Caco-2 (cell line): Measurements from ENCODE around the gene MS4A6A. TPM values are rescaled to one million over a fixed set of nuclear protein-coding genes. Genes with fewer than 3 reads are reported as not detected.
"Not testable (repeated sequence)": the region's sequence is repeated elsewhere in the genome, so short reads cannot be mapped to it uniquely, and the experiment has no call there.

Source experiments
- BruUV-seq: library from RNA; stranded (reverse); fragments of 400-500 nt; replicated peaks from 2 replicates; lab custom pipeline; 2021; lab: Mats Ljungman, UMichigan
- CTCF ChIA-PET: fragments of 300-600 bp; sonication (Branson Sonifier 250); formaldehyde crosslinking; loops from one replicate; lab custom pipeline; 2022; ENCODE audit warnings: antibody characterized with exemption; lab: Charles Lee
- POLR2A ChIA-PET: fragments of 300-600 bp; sonication (Branson Sonifier 250); formaldehyde crosslinking; loops from one replicate; lab custom pipeline; 2022; ENCODE audit warnings: antibody characterized with exemption; lab: Charles Lee
- DNase-seq, 2 experiments: peaks; one replicate each; pipeline versions ENCODE4 v3.0.0 to v3.0.0-alpha.2; 2020 to 2022
- H3K27me3 ChIP-seq: replicated peaks from 2 replicates; pipeline ENCODE4 v1.6.0; 2011; ENCODE audit warnings: low read length; ENCODE audit not compliant: control insufficient read depth, insufficient read depth
- H3K36me3 ChIP-seq: 2 replicates; pipeline ENCODE4 v1.5.1; 2011; ENCODE audit warnings: low read length; ENCODE audit not compliant: control insufficient read depth, insufficient read depth
- H3K4me1 ChIP-seq: fragments of 250-450 bp; sonication (Bioruptor Pico); 2 replicates; pipeline ENCODE4 v1.5.1; 2020; ENCODE audit warnings: mild to moderate bottlenecking
- H3K4me3 ChIP-seq: 2 replicates; pipeline ENCODE4 v1.5.1; 2011; ENCODE audit warnings: low read depth, mild to moderate bottlenecking, control low read depth, low read length
- H3K9me3 ChIP-seq: fragments of 250-450 bp; sonication (Bioruptor Pico); 2 replicates; pipeline ENCODE4 v1.5.1; 2020; ENCODE audit warnings: mild to moderate bottlenecking, moderate library complexity
- H3K27ac Mint-ChIP-seq: one replicate; pipeline ENCODE4 v1.8.0; 2022; ENCODE audit warnings: mixed read lengths; ENCODE audit not compliant: unreplicated experiment
- H3K27me3 Mint-ChIP-seq: one replicate; pipeline ENCODE4 v1.8.0; 2022; ENCODE audit warnings: mixed read lengths; ENCODE audit not compliant: insufficient read depth, unreplicated experiment
- H3K36me3 Mint-ChIP-seq: one replicate; pipeline ENCODE4 v1.8.0; 2022; ENCODE audit warnings: mild to moderate bottlenecking, mixed read lengths; ENCODE audit not compliant: insufficient read depth, unreplicated experiment
- H3K4me1 Mint-ChIP-seq: one replicate; pipeline ENCODE4 v1.8.0; 2022; ENCODE audit warnings: low read depth, mixed read lengths; ENCODE audit not compliant: unreplicated experiment
- H3K4me3 Mint-ChIP-seq: one replicate; pipeline ENCODE4 v1.8.0; 2022; ENCODE audit warnings: mild to moderate bottlenecking, moderate library complexity, mixed read lengths; ENCODE audit not compliant: unreplicated experiment
- H3K9me3 Mint-ChIP-seq: one replicate; pipeline ENCODE4 v1.8.0; 2022; ENCODE audit warnings: mixed read lengths; ENCODE audit not compliant: unreplicated experiment
- intact Hi-C: fragments of 100-400 bp; cut with micrococcal nuclease; formaldehyde crosslinking; loops from one replicate; pipeline ENCODE4 v1.10.0; 2022; ENCODE audit not compliant: unreplicated experiment
- total RNA-seq: library from RNA; stranded (reverse); gene quantifications from 2 replicates; pipeline ENCODE4 v1.2.3, GENCODE V29; 2022
- TF ChIP-seq, protein P1 (sequence below), 2 experiments: fragments of 200-600 bp in 1 of 2; IDR thresholded peaks; 1 replicate in 1 of 2; 2 replicates in 1 of 2; pipeline versions ENCODE4 v1.5.1 to v1.8.0; 2011 to 2022; ENCODE audit warnings: antibody characterized with exemption in 1 of 2, control low read depth in 1 of 2, inconsistent platforms in 1 of 2, low read depth in 1 of 2, low read length in 1 of 2, mild to moderate bottlenecking in 1 of 2, moderate library complexity in 1 of 2; ENCODE audit not compliant: insufficient read depth in 1 of 2, severe bottlenecking in 1 of 2, unreplicated experiment in 1 of 2

MS4A6A gene
- total RNA-seq, 1 experiment from 2014 or later, result not detected

- H3K36me3 ChIP-seq, result no peaks in the 10 kb centered on the region
- no peaks in the 10 kb centered on the region for H3K27me3 ChIP-seq
- H3K36me3 Mint-ChIP-seq, result no peaks in the 10 kb centered on the region
- peak; percentile 58 to 75 for DNase-seq
- intact Hi-C loops, result loop anchor here (1.0 kb wide), 2 partner anchors 25 to 371 kb away; no protein-coding TSS in a partner anchor
- H3K9me3 ChIP-seq, result no peaks in the 10 kb centered on the region
- no peaks in the 10 kb centered on the region for H3K4me1 Mint-ChIP-seq
- TF ChIP-seq, protein P1, sequence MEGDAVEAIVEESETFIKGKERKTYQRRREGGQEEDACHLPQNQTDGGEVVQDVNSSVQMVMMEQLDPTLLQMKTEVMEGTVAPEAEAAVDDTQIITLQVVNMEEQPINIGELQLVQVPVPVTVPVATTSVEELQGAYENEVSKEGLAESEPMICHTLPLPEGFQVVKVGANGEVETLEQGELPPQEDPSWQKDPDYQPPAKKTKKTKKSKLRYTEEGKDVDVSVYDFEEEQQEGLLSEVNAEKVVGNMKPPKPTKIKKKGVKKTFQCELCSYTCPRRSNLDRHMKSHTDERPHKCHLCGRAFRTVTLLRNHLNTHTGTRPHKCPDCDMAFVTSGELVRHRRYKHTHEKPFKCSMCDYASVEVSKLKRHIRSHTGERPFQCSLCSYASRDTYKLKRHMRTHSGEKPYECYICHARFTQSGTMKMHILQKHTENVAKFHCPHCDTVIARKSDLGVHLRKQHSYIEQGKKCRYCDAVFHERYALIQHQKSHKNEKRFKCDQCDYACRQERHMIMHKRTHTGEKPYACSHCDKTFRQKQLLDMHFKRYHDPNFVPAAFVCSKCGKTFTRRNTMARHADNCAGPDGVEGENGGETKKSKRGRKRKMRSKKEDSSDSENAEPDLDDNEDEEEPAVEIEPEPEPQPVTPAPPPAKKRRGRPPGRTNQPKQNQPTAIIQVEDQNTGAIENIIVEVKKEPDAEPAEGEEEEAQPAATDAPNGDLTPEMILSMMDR (IDR thresholded peaks at IDR 0.05; ENCODE audit: insufficient read depth in 1 of 2, low read depth in 1 of 2, low read length in 1 of 2, severe bottlenecking in 1 of 2, unreplicated experiment in 1 of 2), result peak; percentile 84 to 89
- no peak overlapping the region for H3K4me3 Mint-ChIP-seq
- peaks cover 5% of the 10 kb centered on the region for H3K27me3 Mint-ChIP-seq
- no peak overlapping the region for H3K4me3 ChIP-seq
- peaks cover 21% of the 10 kb centered on the region for H3K9me3 Mint-ChIP-seq
- no peaks in the 10 kb centered on the region for H3K4me1 ChIP-seq
- ChIA-PET POLR2A (no interaction called here), CTCF (no interaction called here)
- no TSS peak for BruUV-seq
- H3K27ac Mint-ChIP-seq, result no peak overlapping the region
Measured at GRCh38 chr11:60193687-60194433, 11.0 kb upstream of the MS4A6A start.

DNA sequence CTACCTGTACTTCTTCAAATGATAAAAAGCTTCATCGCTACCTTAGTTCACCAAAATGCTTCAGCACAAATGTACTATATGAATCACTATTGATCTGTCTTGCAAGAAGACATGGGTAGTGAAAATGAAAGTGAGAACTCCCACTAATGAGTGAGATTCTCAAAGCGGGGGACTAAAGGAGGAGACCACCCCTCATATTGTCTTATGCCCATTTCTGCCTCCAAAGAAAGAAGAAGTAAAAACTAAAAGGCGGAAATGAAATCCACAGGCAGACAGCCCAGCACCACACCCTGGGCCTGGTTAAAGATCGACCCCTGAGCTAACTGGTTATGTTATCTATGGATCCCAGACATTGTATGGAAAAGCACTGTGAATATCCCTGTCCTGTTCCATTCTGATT lies 9.7 kb upstream of the MS4A6A start:
- H3K4me3 Mint-ChIP-seq, H3K9me3 ChIP-seq, BruUV-seq, H3K27me3 Mint-ChIP-seq, H3K36me3 Mint-ChIP-seq, H3K4me1 ChIP-seq, H3K4me3 ChIP-seq, H3K4me1 Mint-ChIP-seq, POLR2A ChIA-PET, H3K27ac Mint-ChIP-seq, H3K36me3 ChIP-seq, H3K27me3 ChIP-seq, intact Hi-C loops, DNase-seq: not testable (repeated sequence)
- H3K9me3 Mint-ChIP-seq, result peaks cover 26% of the 10 kb centered on the region
- CTCF ChIA-PET, result interaction anchor here (0.7 kb wide), 1 partner anchor 10 kb away, joined by 5 read pairs; no protein-coding TSS in a partner anchor

DNA sequence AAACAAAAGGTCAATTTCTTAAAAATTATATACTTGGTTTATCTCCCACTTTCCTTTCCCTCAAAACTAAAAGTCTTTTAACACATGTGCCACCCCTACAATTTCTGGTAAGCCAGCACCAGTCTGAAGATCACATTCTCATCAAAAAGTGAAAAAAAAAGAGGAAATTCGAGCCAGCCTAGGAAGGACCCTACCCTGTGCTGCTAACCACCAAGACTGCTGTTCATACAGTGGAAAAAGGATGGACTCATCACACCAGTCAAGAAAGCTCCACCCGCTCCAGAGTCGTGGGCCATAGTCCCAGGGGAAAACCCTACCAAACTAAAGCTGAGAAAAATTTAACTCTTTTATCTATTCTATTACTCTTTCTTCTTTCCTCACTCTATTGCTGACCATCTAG lies 5.6 kb upstream of the MS4A6A start:
- H3K36me3 Mint-ChIP-seq, H3K4me1 Mint-ChIP-seq, intact Hi-C loops, CTCF ChIA-PET, POLR2A ChIA-PET, BruUV-seq, H3K9me3 ChIP-seq, H3K4me3 ChIP-seq, H3K4me3 Mint-ChIP-seq, H3K27me3 Mint-ChIP-seq, DNase-seq, H3K27me3 ChIP-seq, H3K27ac Mint-ChIP-seq, H3K36me3 ChIP-seq: not testable (repeated sequence)
- peaks cover 33% of the 10 kb centered on the region for H3K9me3 Mint-ChIP-seq
- peaks cover 15% of the 10 kb centered on the region for H3K4me1 ChIP-seq

DNA sequence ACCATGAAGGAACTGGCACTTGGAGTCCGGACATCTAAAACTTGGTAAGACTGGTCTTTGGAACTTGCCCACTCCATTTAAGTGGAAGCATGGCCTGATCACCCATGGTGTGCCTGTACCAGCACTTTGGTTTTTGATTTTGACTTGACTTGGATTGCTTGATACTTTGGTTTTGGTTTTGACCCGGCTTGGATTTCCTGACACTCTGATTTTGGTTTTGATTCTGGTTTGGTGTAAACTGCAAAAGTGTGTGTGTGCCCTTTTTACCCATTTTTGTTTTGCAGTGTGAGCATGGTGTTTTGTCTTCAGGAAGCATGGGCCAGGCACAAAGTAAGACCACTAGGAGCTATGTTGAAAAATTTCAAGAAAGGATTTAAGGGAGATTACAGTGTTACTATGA lies 3.2 kb upstream of the MS4A6A start:
- H3K9me3 ChIP-seq, intact Hi-C loops, H3K27me3 Mint-ChIP-seq, H3K4me3 Mint-ChIP-seq, H3K4me1 Mint-ChIP-seq, DNase-seq, POLR2A ChIA-PET, H3K27me3 ChIP-seq, H3K36me3 Mint-ChIP-seq, BruUV-seq, H3K4me3 ChIP-seq, CTCF ChIA-PET, H3K27ac Mint-ChIP-seq, H3K36me3 ChIP-seq: not testable (repeated sequence)
- peaks cover 18% of the 10 kb centered on the region for H3K9me3 Mint-ChIP-seq
- H3K4me1 ChIP-seq, result peaks cover 15% of the 10 kb centered on the region

GRCh38 chr11:60185512-60185827 lies 2.6 kb upstream of the MS4A6A start:
- H3K9me3 ChIP-seq, H3K27me3 Mint-ChIP-seq, H3K4me1 Mint-ChIP-seq, H3K36me3 Mint-ChIP-seq, H3K27me3 ChIP-seq, POLR2A ChIA-PET, intact Hi-C loops, CTCF ChIA-PET, H3K36me3 ChIP-seq, H3K4me3 ChIP-seq, BruUV-seq: not testable (repeated sequence)
- peaks cover 18% of the 10 kb centered on the region for H3K9me3 Mint-ChIP-seq
- peaks cover 15% of the 10 kb centered on the region for H3K4me1 ChIP-seq
- H3K4me3 Mint-ChIP-seq, result peak overlapping the region; percentile 18
- peak in 1 of 2 experiments; percentile 21 for DNase-seq
- H3K27ac Mint-ChIP-seq, result peak overlapping the region; percentile 30
